ENCODE results near the gene CHST8.
"Not testable (repeated sequence)": the region's sequence is repeated elsewhere in the genome, so short reads cannot be mapped to it uniquely, and the experiment has no call there.

CHST8 gene, protein sequence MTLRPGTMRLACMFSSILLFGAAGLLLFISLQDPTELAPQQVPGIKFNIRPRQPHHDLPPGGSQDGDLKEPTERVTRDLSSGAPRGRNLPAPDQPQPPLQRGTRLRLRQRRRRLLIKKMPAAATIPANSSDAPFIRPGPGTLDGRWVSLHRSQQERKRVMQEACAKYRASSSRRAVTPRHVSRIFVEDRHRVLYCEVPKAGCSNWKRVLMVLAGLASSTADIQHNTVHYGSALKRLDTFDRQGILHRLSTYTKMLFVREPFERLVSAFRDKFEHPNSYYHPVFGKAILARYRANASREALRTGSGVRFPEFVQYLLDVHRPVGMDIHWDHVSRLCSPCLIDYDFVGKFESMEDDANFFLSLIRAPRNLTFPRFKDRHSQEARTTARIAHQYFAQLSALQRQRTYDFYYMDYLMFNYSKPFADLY

DNA sequence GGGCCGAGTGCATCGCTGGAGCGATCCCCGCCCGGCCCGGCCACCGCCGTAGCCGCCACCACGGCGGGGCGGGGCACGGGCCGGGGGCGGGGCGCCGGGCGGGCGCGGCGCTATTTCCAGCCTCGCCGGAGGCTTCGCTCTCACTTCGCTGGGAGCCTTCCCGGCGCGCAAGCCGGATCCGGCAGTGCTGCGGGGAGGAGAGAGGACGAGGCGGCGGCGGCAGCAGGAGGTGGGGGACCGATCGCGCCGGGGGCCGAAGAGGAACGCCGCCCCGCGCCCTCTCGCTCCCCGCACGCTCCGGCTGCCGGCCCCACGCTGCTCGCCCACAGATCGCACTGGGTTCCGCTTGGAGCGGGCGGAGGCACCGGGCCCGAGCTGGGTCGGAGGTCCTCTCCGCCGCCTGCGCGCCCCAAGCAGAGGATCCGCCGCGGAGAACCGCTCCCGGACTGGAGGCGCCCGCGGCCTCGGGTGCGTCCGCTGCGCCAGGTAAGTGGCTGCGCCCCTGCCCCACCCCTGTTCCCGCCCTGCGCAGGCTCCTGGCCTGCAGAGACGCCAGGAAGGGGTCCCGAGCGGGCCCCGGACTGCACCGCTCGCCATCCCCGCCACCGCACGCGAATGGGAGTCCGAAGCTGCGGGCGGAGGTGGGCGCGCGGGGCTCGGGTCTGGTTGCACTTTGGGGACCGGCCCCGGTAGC is at the start of gene CHST8:
TSS of gene CHST8 (plus strand) at position 143 of the 694 bp plus-strand sequence. CDS start 67,309 bp downstream, outside the sequence.
- DNase-seq (ENCODE audit: low read depth) = no peak

DNA sequence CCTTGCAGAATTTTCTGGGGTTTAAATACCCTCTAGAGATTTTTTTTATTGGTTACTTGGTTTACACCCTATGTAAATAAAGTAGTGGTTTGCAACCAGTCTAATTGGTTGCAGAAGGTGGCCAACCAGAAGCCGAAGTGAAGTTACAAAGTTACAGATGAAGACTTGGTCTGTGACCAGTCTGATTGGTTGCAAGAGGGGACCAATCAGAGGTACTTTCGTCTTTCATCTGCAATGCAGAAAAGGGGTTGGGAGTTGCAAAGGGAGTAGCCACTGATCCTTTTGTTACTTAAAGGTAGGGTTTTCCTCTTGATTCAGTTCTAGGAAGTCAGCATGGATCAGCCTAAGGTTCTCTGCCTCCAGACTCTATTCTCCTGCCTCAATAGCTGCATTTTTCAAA is 48.8 kb upstream of the CHST8 start:
- DNase-seq (ENCODE audit: low read depth) = no peak

DNA sequence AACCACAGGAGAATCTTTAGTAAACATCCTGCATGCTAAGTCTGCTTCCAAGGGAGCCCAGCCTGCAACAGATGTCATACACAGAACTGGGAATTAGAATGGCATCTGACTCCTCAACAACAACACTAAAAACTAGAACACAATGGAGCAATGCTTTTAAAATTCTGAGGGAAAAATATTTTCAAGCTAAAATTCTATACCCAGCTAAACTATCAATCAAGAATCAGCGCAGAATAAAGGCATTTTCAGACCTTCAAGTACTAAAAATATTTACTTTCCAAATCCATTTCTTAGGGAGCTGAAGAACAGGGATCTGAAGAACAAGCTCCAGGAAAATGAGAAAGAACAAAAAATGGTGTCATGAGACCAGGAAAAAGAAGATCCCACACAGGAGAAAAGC is 46.9 kb upstream of the CHST8 start:
- no peak for DNase-seq (ENCODE audit: low read depth)

DNA sequence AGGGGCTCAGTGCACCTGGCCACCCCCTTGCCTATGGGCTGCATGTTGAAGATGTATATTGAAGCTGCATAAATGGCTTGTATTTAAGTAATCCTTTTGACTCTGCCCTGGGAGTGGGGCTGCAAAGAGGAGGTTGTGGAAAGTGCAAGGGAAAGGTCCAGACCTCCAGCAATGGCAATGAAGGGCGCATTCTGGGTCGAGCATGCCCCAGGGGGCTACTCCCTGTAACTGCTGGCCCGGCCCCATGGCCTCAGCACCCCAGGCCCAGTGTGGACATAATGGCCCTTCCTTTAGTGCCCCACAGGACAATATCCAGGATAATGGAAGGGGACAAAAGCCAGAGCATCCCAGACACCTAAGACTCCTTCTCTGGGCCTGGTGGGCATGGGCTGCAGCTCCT is 43.1 kb upstream of the CHST8 start:
- DNase-seq (ENCODE audit: low read depth) = no peak

DNA sequence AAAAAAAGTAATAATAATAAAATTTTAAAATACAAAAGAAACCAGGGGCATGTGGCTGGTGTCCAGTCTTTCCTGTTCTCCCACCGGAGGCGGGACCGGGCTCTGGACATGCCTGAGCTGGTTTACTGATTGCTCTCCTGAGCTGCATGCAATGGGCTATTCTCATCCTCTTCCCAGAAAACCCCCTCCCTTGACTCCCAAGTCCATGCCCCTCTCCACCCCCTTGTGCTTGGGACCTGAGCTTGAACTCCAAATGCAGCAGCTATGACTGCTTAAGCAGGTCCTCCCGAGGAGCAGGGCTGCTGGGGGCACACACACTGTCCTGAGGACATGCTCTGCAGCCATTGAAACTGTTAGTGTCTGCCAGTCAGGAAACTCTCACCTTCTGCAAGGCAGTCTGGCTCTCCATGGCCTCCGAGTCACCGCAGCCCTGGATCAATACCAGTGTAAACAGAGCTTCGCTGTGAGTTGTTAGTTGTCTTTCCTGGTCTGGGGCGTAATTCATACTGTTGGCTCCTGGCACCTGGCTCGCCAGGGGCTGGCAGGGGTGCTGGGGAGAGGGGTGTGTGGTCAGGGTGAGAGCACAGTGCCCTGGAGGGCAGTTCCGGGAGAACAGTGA is 41.6 kb upstream of the CHST8 start:
- DNase-seq (ENCODE audit: low read depth) = no peak

- DNase-seq (ENCODE audit: low read depth) = no peak
Measured at GRCh38 chr19:33580645-33581037, 41.1 kb upstream of the CHST8 start.

GRCh38 chr19:33582914-33583313 is 38.8 kb upstream of the CHST8 start:
- no peak for DNase-seq (ENCODE audit: low read depth)

GRCh38 chr19:33587150-33587549 is 34.6 kb upstream of the CHST8 start:
- no peak for DNase-seq (ENCODE audit: low read depth)

DNA sequence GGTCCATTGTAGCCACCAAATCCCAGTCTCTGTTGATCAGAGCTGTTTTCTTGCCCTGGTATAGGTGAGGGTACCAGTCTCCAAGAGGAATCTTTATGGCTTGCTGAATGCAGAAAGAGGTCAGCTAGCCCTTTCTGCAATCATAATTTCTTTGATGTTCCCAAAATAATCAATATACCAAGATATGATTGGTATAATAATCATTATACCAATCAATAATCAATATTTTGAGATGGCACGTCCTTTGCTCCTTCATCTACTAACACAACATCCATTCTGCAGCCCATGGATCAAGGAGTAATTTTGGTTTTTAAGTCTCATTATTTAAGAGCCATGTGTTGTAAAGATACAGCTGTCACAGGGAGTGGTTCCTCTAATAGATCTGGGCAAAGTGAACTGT is 31.5 kb upstream of the CHST8 start:
- DNase-seq (ENCODE audit: low read depth) = no peak

- DNase-seq (ENCODE audit: low read depth) = no peak
Measured at GRCh38 chr19:33595783-33596182, 26.0 kb upstream of the CHST8 start.

GRCh38 chr19:33601583-33601982 is 20.2 kb upstream of the CHST8 start:
- DNase-seq (ENCODE audit: low read depth) = no peak

- DNase-seq (ENCODE audit: low read depth) = no peak
Measured at GRCh38 chr19:33602576-33603204, 19.1 kb upstream of the CHST8 start.

- no peak for DNase-seq (ENCODE audit: low read depth)
Measured at GRCh38 chr19:33603377-33603776, 18.4 kb upstream of the CHST8 start.

- DNase-seq (ENCODE audit: low read depth) = no peak
Measured at GRCh38 chr19:33604651-33605050, 17.1 kb upstream of the CHST8 start.

- not testable (repeated sequence) for DNase-seq (ENCODE audit: low read depth)
Measured at GRCh38 chr19:33605803-33606295, 15.9 kb upstream of the CHST8 start.

DNA sequence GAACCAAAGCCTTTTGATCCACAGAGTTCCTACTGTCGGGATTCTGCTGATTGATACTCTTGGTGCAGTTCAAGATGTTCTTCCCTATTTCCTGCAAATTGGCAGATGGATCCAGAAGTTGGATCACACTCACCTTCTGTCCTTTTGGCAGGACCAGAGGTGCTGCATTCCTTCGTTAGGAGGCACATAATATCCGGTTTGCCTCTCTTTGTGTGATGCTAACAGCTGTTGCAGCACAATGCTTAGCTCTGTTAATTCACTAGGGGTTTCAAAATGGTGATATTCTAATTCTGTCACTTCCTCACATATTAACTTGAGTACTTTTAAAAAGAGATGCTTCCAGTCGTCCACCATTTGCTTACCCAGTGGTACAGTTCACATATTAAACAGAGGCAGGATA is 15.2 kb upstream of the CHST8 start:
- no peak for DNase-seq (ENCODE audit: low read depth)

DNA sequence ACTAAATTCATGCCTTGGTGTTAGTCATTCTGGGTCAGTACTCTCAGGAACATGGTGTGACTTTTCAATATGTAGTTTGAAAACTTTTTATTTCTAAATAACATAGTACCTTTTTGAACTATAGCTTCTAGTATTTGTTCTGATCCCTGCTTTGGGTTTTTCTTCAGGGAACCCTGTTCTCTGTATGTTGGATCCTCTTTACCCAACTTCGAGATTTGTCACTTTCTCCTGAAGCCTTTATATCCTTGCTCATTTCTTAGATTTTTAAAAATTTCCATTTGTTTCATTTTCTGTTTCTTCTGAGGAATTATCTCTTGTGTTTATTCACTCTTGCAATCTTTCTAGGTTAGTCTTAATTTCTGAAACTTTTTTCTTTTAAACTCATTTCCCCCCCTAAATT is 12.4 kb upstream of the CHST8 start:
- no peak for DNase-seq (ENCODE audit: low read depth)

GRCh38 chr19:33610588-33610987 is 11.2 kb upstream of the CHST8 start:
- no peak for DNase-seq (ENCODE audit: low read depth)

GRCh38 chr19:33612928-33613619 is 8.7 kb upstream of the CHST8 start:
- DNase-seq (ENCODE audit: low read depth) = no peak

DNA sequence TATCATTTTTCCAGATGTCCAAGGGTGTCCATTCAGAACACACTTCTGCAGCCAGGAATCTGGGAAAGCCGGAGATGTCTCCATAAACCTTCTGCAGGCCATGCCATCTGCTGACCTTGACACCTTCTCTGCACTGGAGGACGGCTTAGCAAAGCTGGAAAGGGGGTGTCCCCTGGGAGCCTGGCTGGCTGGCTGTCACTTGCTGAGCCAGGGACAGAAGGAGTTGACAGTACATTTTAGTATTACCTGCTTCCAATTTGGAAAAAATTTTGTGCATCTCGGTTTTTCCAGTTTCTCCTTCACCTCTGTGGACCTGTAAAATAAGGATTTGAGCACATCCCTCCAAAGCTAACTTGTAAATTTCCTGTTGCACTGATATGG is 8.1 kb upstream of the CHST8 start:
- no peak for DNase-seq (ENCODE audit: low read depth)

- no peak for DNase-seq (ENCODE audit: low read depth)
Measured at GRCh38 chr19:33616346-33616745, 5.4 kb upstream of the CHST8 start.

- DNase-seq (ENCODE audit: low read depth) = no peak
Measured at GRCh38 chr19:33616857-33617256, 4.9 kb upstream of the CHST8 start.
